Measurements from ENCODE around the gene SSH2.

SSH2 gene

GRCh38 chr17:29753845-29754439 lies 176.1 kb downstream of the SSH2 start:
- DNase-seq (ENCODE audit: low read depth) = no peak
- H3K4me3 ChIP-seq (replicated peaks; ENCODE audit: low read depth, low read length) = no peak overlapping the region
- TF ChIP-seq, protein P1, sequence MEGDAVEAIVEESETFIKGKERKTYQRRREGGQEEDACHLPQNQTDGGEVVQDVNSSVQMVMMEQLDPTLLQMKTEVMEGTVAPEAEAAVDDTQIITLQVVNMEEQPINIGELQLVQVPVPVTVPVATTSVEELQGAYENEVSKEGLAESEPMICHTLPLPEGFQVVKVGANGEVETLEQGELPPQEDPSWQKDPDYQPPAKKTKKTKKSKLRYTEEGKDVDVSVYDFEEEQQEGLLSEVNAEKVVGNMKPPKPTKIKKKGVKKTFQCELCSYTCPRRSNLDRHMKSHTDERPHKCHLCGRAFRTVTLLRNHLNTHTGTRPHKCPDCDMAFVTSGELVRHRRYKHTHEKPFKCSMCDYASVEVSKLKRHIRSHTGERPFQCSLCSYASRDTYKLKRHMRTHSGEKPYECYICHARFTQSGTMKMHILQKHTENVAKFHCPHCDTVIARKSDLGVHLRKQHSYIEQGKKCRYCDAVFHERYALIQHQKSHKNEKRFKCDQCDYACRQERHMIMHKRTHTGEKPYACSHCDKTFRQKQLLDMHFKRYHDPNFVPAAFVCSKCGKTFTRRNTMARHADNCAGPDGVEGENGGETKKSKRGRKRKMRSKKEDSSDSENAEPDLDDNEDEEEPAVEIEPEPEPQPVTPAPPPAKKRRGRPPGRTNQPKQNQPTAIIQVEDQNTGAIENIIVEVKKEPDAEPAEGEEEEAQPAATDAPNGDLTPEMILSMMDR (IDR thresholded peaks at IDR 0.05; ENCODE audit: low read length, missing control alignments) = no peak

GRCh38 chr17:29749045-29749825 lies 180.8 kb downstream of the SSH2 start:
- no peak overlapping the region for H3K4me3 ChIP-seq (replicated peaks; ENCODE audit: low read depth, low read length)
- DNase-seq (ENCODE audit: low read depth) = no peak
- TF ChIP-seq, protein P1 (IDR thresholded peaks at IDR 0.05; ENCODE audit: low read length, missing control alignments) = no peak

GRCh38 chr17:29748400-29748799 lies 181.6 kb downstream of the SSH2 start:
- DNase-seq (ENCODE audit: low read depth) = no peak
- TF ChIP-seq, protein P1 (IDR thresholded peaks at IDR 0.05; ENCODE audit: low read length, missing control alignments) = no peak

DNA sequence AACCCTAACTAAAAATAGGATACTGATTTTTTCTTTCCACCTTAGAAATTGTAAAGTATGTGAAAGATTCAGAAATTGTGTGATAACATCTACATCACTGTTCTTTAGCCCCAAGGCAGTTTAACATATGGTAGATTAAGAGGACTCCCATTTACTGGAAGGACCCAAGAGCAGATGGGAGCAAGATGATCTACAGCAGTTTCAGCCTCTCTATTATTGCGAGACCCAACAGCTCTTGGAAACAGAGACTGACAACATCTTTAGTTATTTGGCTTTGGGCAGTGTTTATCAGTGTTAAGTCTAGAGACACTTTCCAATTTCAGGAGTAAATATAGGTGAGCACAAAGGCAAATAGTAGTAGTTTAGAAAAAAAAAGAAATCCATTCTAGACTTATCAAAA lies 182.4 kb downstream of the SSH2 start:
- no peak for DNase-seq (ENCODE audit: low read depth)
- no peak overlapping the region for H3K4me3 ChIP-seq (replicated peaks; ENCODE audit: low read depth, low read length)
- TF ChIP-seq, protein P1 (IDR thresholded peaks at IDR 0.05; ENCODE audit: low read length, missing control alignments) = no peak

More at GRCh38 chr17:29748400-29748799, 181.6 kb downstream of the SSH2 start:
- H3K4me3 ChIP-seq (replicated peaks; ENCODE audit: low read depth, low read length) = no peak overlapping the region

DNA sequence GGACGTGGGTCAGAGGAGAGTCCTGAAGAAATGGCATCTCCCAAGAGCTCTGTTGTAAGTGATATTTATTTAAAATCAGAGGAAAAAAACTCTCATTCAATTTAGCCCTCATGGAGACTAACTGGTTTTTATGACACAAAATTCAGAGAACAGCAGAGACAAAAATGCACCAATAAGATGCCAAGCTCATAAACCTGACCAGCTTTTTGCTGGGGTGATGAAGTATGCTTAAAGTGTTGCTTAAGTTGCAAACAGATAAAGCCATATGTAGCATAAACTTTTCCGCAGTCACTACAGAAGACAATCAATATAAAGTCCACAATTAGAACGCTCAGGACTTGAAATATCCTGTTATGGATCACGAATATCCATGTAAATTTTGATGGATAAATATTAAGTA lies 183.4 kb downstream of the SSH2 start:
- no peak for DNase-seq (ENCODE audit: low read depth)
- TF ChIP-seq, protein P1 (IDR thresholded peaks at IDR 0.05; ENCODE audit: low read length, missing control alignments) = no peak

GRCh38 chr17:29744121-29744520 lies 185.9 kb downstream of the SSH2 start:
- no peak for DNase-seq (ENCODE audit: low read depth)
- H3K4me3 ChIP-seq (replicated peaks; ENCODE audit: low read depth, low read length) = no peak overlapping the region
- TF ChIP-seq, protein P1 (IDR thresholded peaks at IDR 0.05; ENCODE audit: low read length, missing control alignments) = no peak

More for the DNA sequence above, 183.4 kb downstream of the SSH2 start:
- no peak overlapping the region for H3K4me3 ChIP-seq (replicated peaks; ENCODE audit: low read depth, low read length)

GRCh38 chr17:29742210-29742513 lies 187.9 kb downstream of the SSH2 start:
- no peak for DNase-seq (ENCODE audit: low read depth)
- TF ChIP-seq, protein P1 (IDR thresholded peaks at IDR 0.05; ENCODE audit: low read length, missing control alignments) = no peak
- no peak overlapping the region for H3K4me3 ChIP-seq (replicated peaks; ENCODE audit: low read depth, low read length)

Data from fibroblast of pulmonary artery (primary cell).